ENCODE data around the gene KATNAL1.

DNA sequence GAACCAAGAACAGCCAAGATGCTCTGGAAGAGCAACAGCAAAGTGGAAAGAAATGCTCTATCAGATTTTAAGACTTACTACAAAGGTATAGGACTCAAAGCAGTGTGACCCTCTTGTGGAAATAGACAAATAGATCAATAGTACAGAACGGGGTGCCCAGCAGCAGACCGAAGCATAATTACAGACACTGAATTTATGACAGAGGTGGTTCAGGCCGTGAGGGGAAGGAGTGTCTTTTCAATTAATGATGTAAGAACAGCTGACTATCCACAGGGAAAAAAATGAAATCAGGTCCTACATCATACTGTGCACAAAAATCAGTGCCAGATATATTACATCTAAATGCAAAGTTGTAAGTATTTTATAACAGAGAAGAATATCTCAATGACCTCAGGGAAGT, 95.6 kb downstream of the KATNAL1 start:
- TF ChIP-seq, protein P1, sequence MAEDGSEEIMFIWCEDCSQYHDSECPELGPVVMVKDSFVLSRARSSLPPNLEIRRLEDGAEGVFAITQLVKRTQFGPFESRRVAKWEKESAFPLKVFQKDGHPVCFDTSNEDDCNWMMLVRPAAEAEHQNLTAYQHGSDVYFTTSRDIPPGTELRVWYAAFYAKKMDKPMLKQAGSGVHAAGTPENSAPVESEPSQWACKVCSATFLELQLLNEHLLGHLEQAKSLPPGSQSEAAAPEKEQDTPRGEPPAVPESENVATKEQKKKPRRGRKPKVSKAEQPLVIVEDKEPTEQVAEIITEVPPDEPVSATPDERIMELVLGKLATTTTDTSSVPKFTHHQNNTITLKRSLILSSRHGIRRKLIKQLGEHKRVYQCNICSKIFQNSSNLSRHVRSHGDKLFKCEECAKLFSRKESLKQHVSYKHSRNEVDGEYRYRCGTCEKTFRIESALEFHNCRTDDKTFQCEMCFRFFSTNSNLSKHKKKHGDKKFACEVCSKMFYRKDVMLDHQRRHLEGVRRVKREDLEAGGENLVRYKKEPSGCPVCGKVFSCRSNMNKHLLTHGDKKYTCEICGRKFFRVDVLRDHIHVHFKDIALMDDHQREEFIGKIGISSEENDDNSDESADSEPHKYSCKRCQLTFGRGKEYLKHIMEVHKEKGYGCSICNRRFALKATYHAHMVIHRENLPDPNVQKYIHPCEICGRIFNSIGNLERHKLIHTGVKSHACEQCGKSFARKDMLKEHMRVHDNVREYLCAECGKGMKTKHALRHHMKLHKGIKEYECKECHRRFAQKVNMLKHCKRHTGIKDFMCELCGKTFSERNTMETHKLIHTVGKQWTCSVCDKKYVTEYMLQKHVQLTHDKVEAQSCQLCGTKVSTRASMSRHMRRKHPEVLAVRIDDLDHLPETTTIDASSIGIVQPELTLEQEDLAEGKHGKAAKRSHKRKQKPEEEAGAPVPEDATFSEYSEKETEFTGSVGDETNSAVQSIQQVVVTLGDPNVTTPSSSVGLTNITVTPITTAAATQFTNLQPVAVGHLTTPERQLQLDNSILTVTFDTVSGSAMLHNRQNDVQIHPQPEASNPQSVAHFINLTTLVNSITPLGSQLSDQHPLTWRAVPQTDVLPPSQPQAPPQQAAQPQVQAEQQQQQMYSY (CRISPR knock-in tag; IDR thresholded peaks at IDR 0.05) = no peak
- TF ChIP-seq CREM (CRISPR knock-in tag; IDR thresholded peaks at IDR 0.05) (no peak), TP53 (CRISPR knock-in tag; IDR thresholded peaks at IDR 0.05) (no peak), CREB1 (CRISPR knock-in tag; IDR thresholded peaks at IDR 0.05) (no peak), KAT7 (CRISPR knock-in tag; IDR thresholded peaks at IDR 0.05; ENCODE audit: borderline replicate concordance) (no peak), ZNF423 (CRISPR knock-in tag; IDR thresholded peaks at IDR 0.05) (no peak), ZNF232 (CRISPR knock-in tag; IDR thresholded peaks at IDR 0.05) (no peak)
- TF ChIP-seq, protein P2, sequence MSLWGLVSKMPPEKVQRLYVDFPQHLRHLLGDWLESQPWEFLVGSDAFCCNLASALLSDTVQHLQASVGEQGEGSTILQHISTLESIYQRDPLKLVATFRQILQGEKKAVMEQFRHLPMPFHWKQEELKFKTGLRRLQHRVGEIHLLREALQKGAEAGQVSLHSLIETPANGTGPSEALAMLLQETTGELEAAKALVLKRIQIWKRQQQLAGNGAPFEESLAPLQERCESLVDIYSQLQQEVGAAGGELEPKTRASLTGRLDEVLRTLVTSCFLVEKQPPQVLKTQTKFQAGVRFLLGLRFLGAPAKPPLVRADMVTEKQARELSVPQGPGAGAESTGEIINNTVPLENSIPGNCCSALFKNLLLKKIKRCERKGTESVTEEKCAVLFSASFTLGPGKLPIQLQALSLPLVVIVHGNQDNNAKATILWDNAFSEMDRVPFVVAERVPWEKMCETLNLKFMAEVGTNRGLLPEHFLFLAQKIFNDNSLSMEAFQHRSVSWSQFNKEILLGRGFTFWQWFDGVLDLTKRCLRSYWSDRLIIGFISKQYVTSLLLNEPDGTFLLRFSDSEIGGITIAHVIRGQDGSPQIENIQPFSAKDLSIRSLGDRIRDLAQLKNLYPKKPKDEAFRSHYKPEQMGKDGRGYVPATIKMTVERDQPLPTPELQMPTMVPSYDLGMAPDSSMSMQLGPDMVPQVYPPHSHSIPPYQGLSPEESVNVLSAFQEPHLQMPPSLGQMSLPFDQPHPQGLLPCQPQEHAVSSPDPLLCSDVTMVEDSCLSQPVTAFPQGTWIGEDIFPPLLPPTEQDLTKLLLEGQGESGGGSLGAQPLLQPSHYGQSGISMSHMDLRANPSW (CRISPR knock-in tag; conservative IDR thresholded peaks at IDR 0.05; ENCODE audit: low read depth) = no peak
- TF ChIP-seq, protein P3, sequence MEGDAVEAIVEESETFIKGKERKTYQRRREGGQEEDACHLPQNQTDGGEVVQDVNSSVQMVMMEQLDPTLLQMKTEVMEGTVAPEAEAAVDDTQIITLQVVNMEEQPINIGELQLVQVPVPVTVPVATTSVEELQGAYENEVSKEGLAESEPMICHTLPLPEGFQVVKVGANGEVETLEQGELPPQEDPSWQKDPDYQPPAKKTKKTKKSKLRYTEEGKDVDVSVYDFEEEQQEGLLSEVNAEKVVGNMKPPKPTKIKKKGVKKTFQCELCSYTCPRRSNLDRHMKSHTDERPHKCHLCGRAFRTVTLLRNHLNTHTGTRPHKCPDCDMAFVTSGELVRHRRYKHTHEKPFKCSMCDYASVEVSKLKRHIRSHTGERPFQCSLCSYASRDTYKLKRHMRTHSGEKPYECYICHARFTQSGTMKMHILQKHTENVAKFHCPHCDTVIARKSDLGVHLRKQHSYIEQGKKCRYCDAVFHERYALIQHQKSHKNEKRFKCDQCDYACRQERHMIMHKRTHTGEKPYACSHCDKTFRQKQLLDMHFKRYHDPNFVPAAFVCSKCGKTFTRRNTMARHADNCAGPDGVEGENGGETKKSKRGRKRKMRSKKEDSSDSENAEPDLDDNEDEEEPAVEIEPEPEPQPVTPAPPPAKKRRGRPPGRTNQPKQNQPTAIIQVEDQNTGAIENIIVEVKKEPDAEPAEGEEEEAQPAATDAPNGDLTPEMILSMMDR (IDR thresholded peaks at IDR 0.05) = no peak
- TF ChIP-seq, protein P4, sequence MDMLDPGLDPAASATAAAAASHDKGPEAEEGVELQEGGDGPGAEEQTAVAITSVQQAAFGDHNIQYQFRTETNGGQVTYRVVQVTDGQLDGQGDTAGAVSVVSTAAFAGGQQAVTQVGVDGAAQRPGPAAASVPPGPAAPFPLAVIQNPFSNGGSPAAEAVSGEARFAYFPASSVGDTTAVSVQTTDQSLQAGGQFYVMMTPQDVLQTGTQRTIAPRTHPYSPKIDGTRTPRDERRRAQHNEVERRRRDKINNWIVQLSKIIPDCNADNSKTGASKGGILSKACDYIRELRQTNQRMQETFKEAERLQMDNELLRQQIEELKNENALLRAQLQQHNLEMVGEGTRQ (CRISPR knock-in tag; IDR thresholded peaks at IDR 0.05) = no peak
- TF ChIP-seq, protein P5, sequence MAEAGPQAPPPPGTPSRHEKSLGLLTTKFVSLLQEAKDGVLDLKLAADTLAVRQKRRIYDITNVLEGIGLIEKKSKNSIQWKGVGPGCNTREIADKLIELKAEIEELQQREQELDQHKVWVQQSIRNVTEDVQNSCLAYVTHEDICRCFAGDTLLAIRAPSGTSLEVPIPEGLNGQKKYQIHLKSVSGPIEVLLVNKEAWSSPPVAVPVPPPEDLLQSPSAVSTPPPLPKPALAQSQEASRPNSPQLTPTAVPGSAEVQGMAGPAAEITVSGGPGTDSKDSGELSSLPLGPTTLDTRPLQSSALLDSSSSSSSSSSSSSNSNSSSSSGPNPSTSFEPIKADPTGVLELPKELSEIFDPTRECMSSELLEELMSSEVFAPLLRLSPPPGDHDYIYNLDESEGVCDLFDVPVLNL (CRISPR knock-in tag; IDR thresholded peaks at IDR 0.05; ENCODE audit: borderline replicate concordance, low read depth) = no peak
- TF ChIP-seq, protein P6, sequence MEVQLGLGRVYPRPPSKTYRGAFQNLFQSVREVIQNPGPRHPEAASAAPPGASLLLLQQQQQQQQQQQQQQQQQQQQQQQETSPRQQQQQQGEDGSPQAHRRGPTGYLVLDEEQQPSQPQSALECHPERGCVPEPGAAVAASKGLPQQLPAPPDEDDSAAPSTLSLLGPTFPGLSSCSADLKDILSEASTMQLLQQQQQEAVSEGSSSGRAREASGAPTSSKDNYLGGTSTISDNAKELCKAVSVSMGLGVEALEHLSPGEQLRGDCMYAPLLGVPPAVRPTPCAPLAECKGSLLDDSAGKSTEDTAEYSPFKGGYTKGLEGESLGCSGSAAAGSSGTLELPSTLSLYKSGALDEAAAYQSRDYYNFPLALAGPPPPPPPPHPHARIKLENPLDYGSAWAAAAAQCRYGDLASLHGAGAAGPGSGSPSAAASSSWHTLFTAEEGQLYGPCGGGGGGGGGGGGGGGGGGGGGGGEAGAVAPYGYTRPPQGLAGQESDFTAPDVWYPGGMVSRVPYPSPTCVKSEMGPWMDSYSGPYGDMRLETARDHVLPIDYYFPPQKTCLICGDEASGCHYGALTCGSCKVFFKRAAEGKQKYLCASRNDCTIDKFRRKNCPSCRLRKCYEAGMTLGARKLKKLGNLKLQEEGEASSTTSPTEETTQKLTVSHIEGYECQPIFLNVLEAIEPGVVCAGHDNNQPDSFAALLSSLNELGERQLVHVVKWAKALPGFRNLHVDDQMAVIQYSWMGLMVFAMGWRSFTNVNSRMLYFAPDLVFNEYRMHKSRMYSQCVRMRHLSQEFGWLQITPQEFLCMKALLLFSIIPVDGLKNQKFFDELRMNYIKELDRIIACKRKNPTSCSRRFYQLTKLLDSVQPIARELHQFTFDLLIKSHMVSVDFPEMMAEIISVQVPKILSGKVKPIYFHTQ (CRISPR knock-in tag; IDR thresholded peaks at IDR 0.05) = no peak

All from WTC11 (cell line).